ENCODE measurements around the gene TTLL6.

TTLL6 gene

GRCh38 chr17:48753794-48754499 is 63.1 kb downstream of the TTLL6 start:
- Mint-ChIP-seq H3K4me3 (no peak overlapping the region), H3K27me3 (ENCODE audit: low read depth) (peaks cover 100% of the 10 kb centered on the region), H3K36me3 (ENCODE audit: low read depth) (no peaks in the 10 kb centered on the region), H3K27ac (no peak overlapping the region), H3K9me3 (no peaks in the 10 kb centered on the region), H3K4me1 (peaks cover 23% of the 10 kb centered on the region)
- TF ChIP-seq CTCF (IDR thresholded peaks at IDR 0.05; ENCODE audit: unreplicated experiment in 3 of 3): no peak

- peaks cover 22% of the 10 kb centered on the region for H3K4me1 Mint-ChIP-seq
- H3K4me3 Mint-ChIP-seq: no peak overlapping the region
- no peaks in the 10 kb centered on the region for H3K9me3 Mint-ChIP-seq
- H3K27ac Mint-ChIP-seq: no peak overlapping the region
- TF ChIP-seq CTCF (IDR thresholded peaks at IDR 0.05; ENCODE audit: unreplicated experiment in 3 of 3): no peak
- peaks cover 100% of the 10 kb centered on the region for H3K27me3 Mint-ChIP-seq (ENCODE audit: low read depth)
- no peaks in the 10 kb centered on the region for H3K36me3 Mint-ChIP-seq (ENCODE audit: low read depth)
Observed at GRCh38 chr17:48752399-48753288, 64.4 kb downstream of the TTLL6 start.

- no peaks in the 10 kb centered on the region for H3K36me3 Mint-ChIP-seq (ENCODE audit: low read depth)
- H3K9me3 Mint-ChIP-seq: no peaks in the 10 kb centered on the region
- no peak overlapping the region for H3K4me3 Mint-ChIP-seq
- H3K27me3 Mint-ChIP-seq (ENCODE audit: low read depth): peaks cover 100% of the 10 kb centered on the region
- H3K4me1 Mint-ChIP-seq: peaks cover 18% of the 10 kb centered on the region
- no peak for TF ChIP-seq CTCF (IDR thresholded peaks at IDR 0.05; ENCODE audit: unreplicated experiment in 3 of 3)
- H3K27ac Mint-ChIP-seq: no peak overlapping the region
Observed at GRCh38 chr17:48751733-48752398, 65.2 kb downstream of the TTLL6 start.

- Mint-ChIP-seq H3K4me3 (no peak overlapping the region), H3K27ac (no peak overlapping the region), H3K9me3 (no peaks in the 10 kb centered on the region), H3K27me3 (ENCODE audit: low read depth) (peaks cover 100% of the 10 kb centered on the region), H3K36me3 (ENCODE audit: low read depth) (no peaks in the 10 kb centered on the region), H3K4me1 (peaks cover 15% of the 10 kb centered on the region)
- no peak for TF ChIP-seq CTCF (IDR thresholded peaks at IDR 0.05; ENCODE audit: unreplicated experiment in 3 of 3)
Observed at GRCh38 chr17:48751172-48751571, 65.9 kb downstream of the TTLL6 start.

GRCh38 chr17:48749621-48750553 is 67.1 kb downstream of the TTLL6 start:
- Mint-ChIP-seq H3K4me3 (no peak overlapping the region), H3K4me1 (peaks cover 15% of the 10 kb centered on the region), H3K27ac (no peak overlapping the region)

More at GRCh38 chr17:48749621-48750553, 67.1 kb downstream of the TTLL6 start:
- Mint-ChIP-seq H3K9me3 (no peaks in the 10 kb centered on the region), H3K27me3 (ENCODE audit: low read depth) (peaks cover 100% of the 10 kb centered on the region), H3K36me3 (ENCODE audit: low read depth) (no peaks in the 10 kb centered on the region)
- no peak for TF ChIP-seq CTCF (IDR thresholded peaks at IDR 0.05; ENCODE audit: unreplicated experiment in 3 of 3)

Data from nephron (organoid).